Left ventricle myocardium inferior (tissue), 1 donor: Measurements from ENCODE around the gene DAZAP1. TPM values are rescaled to one million over a fixed set of nuclear protein-coding genes. Genes with fewer than 3 reads are reported as not detected.
"Not testable (repeated sequence)": the region's sequence is repeated elsewhere in the genome, so short reads cannot be mapped to it uniquely, and the experiment has no call there.

ENCODE experiments used
- DNase-seq: peaks from one replicate; pipeline ENCODE4 v3.0.0-alpha.2; 2020
- H3K27ac ChIP-seq: fragments of 200-600 bp; replicated peaks from 2 replicates; pipeline ENCODE4 v1.8.0; 2021
- H3K27me3 ChIP-seq: fragments of 200-600 bp; 2 replicates; pipeline ENCODE4 v1.8.0; 2021; ENCODE audit warnings: low read depth
- H3K36me3 ChIP-seq: fragments of 200-600 bp; 2 replicates; pipeline ENCODE4 v1.8.0; 2021
- H3K4me1 ChIP-seq: fragments of 200-600 bp; 2 replicates; pipeline ENCODE4 v1.8.0; 2021
- H3K4me3 ChIP-seq: fragments of 200-600 bp; 2 replicates; pipeline ENCODE4 v1.8.0; 2021; ENCODE audit warnings: mild to moderate bottlenecking, moderate library complexity
- H3K9me3 ChIP-seq: fragments of 200-600 bp; replicated peaks from 2 replicates; pipeline ENCODE4 v1.8.0; 2021
- intact Hi-C: fragments of 100-400 bp; cut with micrococcal nuclease; formaldehyde crosslinking; loops from one replicate; pipeline ENCODE4 v1.11.0; 2022
- total RNA-seq: library from RNA; stranded (reverse); fragmentation: NEBNext Ultra II Directional; extraction: Animal tissue kit (Norgen Biotek cat#: 25700); gene quantifications from one replicate; pipeline ENCODE4 v1.2.1, GENCODE V29; 2021
- TF ChIP-seq, protein P1 (sequence below): fragments of 200-600 bp; IDR thresholded peaks from 2 replicates; pipeline ENCODE4 v1.8.0; 2021; ENCODE audit warnings: antibody characterized with exemption, mild to moderate bottlenecking, borderline replicate concordance
- donor health status: DM: no; HTN: yes; CAD: no; lungs with severe emphysema.

DAZAP1 gene
- total RNA-seq, 1 donor from 2014 or later = 81.8 TPM

DNA sequence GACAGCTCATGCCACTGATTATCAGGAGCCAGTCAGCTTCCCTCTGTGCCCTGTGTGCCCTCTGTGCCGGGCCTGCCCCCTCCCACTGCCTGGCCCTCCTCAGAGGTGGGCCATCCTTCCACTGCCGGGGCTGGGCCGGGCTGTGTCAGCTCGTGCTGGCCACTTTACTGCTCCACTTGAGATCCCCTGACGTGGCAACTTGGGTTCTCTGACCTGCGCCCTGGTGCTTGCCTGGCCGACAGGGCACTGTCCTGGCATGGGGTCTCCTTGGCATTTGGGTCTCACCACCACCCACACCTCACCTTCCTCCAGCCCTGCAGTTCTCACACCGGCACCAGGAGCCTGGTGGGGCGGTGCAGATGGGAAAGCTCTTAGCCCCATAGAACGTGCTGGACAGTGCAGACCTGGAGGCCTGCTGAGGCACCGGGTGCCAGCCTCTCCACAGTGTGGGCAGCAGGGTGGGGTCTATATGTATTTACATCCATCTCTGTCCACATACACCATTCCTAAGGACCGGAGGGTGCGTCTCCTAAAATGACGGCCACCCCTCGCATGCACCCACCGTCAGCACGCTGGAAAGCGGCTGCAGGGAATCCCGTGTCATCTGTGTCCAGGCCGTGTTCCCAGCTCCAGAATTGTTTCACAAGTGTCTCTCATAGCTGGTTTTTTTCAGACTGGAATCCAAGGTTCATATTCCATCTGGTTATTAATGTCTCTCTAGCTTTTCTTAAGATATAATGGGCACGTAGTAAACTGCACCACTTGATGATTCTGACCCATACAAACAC, 11.8 kb downstream of the DAZAP1 start:
- H3K4me1 ChIP-seq = peaks cover 60% of the 10 kb centered on the region

GRCh38 chr19:1420085-1420484, 12.7 kb downstream of the DAZAP1 start:
- peaks cover 51% of the 10 kb centered on the region for H3K4me1 ChIP-seq
- H3K36me3 ChIP-seq = peaks cover 55% of the 10 kb centered on the region
- H3K27me3 ChIP-seq, H3K27ac ChIP-seq, H3K4me3 ChIP-seq, DNase-seq, H3K9me3 ChIP-seq, intact Hi-C loops: not testable (repeated sequence)

More for the DNA sequence above, 11.8 kb downstream of the DAZAP1 start:
- Histone ChIP-seq H3K27me3 (no peaks in the 10 kb centered on the region), H3K9me3 (no peaks in the 10 kb centered on the region), H3K4me3 (no peak overlapping the region), H3K36me3 (peaks cover 47% of the 10 kb centered on the region), H3K27ac (peak overlapping the region; percentile 71)
- intact Hi-C loops = no loop called here
- TF ChIP-seq, protein P1, sequence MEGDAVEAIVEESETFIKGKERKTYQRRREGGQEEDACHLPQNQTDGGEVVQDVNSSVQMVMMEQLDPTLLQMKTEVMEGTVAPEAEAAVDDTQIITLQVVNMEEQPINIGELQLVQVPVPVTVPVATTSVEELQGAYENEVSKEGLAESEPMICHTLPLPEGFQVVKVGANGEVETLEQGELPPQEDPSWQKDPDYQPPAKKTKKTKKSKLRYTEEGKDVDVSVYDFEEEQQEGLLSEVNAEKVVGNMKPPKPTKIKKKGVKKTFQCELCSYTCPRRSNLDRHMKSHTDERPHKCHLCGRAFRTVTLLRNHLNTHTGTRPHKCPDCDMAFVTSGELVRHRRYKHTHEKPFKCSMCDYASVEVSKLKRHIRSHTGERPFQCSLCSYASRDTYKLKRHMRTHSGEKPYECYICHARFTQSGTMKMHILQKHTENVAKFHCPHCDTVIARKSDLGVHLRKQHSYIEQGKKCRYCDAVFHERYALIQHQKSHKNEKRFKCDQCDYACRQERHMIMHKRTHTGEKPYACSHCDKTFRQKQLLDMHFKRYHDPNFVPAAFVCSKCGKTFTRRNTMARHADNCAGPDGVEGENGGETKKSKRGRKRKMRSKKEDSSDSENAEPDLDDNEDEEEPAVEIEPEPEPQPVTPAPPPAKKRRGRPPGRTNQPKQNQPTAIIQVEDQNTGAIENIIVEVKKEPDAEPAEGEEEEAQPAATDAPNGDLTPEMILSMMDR = no peak
- DNase-seq = no peak

DNA sequence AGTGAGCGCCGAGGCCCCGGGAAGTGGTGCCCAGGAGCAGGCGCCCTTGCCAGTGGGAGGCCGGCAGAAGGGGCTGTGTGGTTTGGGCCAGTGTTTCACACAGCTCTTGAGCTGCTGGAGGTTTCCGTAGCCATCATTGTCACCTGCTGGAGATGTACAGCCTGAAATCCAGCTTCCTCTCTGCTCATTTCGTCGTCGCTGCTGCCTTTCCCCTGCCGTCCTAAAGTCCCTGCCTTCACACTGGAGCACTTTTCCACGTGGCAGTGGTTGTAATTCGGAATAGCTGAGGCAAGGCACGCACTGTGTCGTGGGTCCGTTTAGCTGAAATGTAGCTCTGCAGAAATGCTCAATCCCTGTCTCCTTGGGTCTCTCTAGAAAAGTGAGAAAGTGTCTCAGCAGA, 13.2 kb downstream of the DAZAP1 start:
- H3K4me1 ChIP-seq = peaks cover 46% of the 10 kb centered on the region
- H3K36me3 ChIP-seq = peaks cover 60% of the 10 kb centered on the region
- no peaks in the 10 kb centered on the region for H3K27me3 ChIP-seq
- TF ChIP-seq, protein P1 = no peak
- no peaks in the 10 kb centered on the region for H3K9me3 ChIP-seq
- no peak overlapping the region for H3K4me3 ChIP-seq
- no peak overlapping the region for H3K27ac ChIP-seq
- DNase-seq = no peak
- intact Hi-C loops = no loop called here

DNA sequence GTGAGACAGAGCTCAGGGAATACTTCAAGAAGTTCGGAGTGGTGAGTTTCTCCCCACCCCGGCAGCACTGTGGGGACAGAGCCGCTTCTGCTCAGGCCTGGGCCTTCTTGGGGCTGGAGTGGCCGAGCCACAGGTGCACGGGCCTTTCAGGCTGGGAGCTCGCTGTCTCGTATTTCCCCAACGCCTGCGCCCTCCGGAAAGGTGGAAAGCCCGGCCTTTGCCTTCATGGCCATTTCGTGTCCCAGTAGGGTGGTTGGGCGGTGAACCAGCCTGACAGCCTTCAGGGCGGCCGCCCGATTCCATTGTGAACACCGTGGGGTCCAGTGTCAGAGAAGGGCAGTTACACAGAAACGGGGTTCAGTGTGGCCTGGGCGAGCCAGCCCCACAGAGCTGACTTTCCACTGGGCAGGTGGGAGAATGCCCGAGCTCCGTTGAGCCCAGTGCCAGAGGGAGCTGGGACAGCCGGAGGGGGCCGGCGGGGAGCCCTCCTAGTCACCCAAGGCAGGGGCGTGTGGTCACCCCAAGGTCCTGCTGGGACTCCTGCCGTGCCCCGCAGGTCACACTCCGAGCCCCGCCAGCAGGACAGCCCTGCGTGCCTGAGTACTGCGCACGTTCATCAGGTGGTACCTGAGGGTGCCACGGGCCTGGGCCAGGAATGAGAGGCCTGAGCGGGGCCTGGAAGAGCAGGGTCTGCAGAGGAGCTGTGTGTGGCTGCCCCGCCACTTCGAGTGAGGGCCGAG, 14.0 kb downstream of the DAZAP1 start:
- Histone ChIP-seq H3K27me3 (no peaks in the 10 kb centered on the region), H3K27ac (no peak overlapping the region), H3K36me3 (peaks cover 66% of the 10 kb centered on the region), H3K9me3 (no peaks in the 10 kb centered on the region), H3K4me1 (peaks cover 41% of the 10 kb centered on the region), H3K4me3 (no peak overlapping the region)
- TF ChIP-seq, protein P1 = no peak
- intact Hi-C loops = no loop called here
- no peak for DNase-seq

- peaks cover 66% of the 10 kb centered on the region for H3K36me3 ChIP-seq
- peaks cover 41% of the 10 kb centered on the region for H3K4me1 ChIP-seq
Observed at GRCh38 chr19:1421958-1422305, 14.5 kb downstream of the DAZAP1 start.

More at GRCh38 chr19:1421958-1422305, 14.5 kb downstream of the DAZAP1 start:
- Histone ChIP-seq H3K27ac (no peak overlapping the region), H3K27me3 (no peaks in the 10 kb centered on the region), H3K9me3 (no peaks in the 10 kb centered on the region), H3K4me3 (no peak overlapping the region)
- TF ChIP-seq, protein P1 = no peak
- no peak for DNase-seq
- intact Hi-C loops = no loop called here
